ENCODE data around the gene ADRA2B. TPM values are rescaled to one million over a fixed set of nuclear protein-coding genes. Genes with fewer than 3 reads are reported as not detected.

Gene ADRA2B
- total RNA-seq, 1 experiment from 2014 or later = 0.47 TPM

- intact Hi-C loops (cut with micrococcal nuclease) = no loop called here
- POLR2A ChIA-PET = no interaction called here
Observed at GRCh38 chr2:96144481-96145035, 28.2 kb upstream of the ADRA2B start.

DNA sequence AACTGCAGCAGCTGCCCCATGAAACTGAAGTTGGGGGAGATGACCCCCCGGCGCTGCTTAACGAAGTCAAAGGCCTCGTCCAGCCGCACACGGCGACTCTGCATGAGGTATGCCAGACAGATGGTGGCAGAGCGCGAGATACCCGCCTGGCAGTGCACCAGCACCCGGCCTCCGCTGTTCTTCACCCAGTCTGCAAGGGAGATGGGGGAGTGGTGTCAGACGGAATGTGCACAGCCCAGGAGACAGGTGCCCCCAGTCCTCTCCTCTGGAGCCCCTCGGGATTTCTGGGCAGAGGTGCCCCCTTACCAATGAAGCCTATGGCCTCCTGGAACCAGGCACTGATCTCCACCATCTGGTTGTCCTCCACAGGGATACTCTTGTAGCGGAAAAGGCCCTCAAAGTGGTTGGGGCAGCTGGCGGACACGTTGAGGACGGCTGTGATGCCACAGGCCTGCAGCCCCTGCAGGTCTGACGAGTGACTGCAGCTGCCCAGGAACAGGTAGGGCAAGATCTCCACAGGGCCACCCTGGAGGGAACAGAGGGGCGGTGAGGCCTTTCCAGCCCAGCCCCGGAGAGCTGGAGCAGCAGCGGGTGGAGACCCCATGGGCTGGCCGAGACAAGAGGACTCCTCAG lies 27.6 kb upstream of the ADRA2B start:
- Histone ChIP-seq H3K4me2 (ENCODE audit: low read length) (peak overlapping the region; percentile 97), H3K4me1 (ENCODE audit: control insufficient read depth in 1 of 2, insufficient read depth in 2 of 2, low read length in 2 of 2) (peaks cover 22 to 51% of the 10 kb centered on the region in 2 experiments), H3K27ac (ENCODE audit: low read depth, low read length) (peak overlapping the region; percentile 92), H3K9me3 (ENCODE audit: control insufficient read depth in 1 of 2, insufficient read depth in 1 of 2, low read depth in 1 of 2, low read length in 2 of 2) (no peaks in the 10 kb centered on the region), H3K79me2 (ENCODE audit: insufficient read depth, low read length) (peaks cover 21% of the 10 kb centered on the region), H3K9me2 (ENCODE audit: insufficient read depth) (no peaks in the 10 kb centered on the region), H3K36me3 (ENCODE audit: control insufficient read depth in 1 of 2, insufficient read depth in 2 of 2, low read length in 2 of 2) (peaks cover 4 to 15% of the 10 kb centered on the region in 2 experiments; a peak in 2 of 4 replicates), H3K9ac (ENCODE audit: low read length) (peak overlapping the region; percentile 98), H2AFZ (ENCODE audit: low read depth, low read length, poor library complexity, severe bottlenecking) (no peak overlapping the region), H4K20me1 (ENCODE audit: insufficient read depth) (no peaks in the 10 kb centered on the region), H3K4me3 (replicated peaks in 1 of 2; ENCODE audit: low read depth in 1 of 2, low read length in 2 of 2) (peak overlapping the region; percentile 80 to 93), H3K27me3 (ENCODE audit: insufficient read depth, low read length) (no peaks in the 10 kb centered on the region)
- ChIA-PET CTCF (no interaction called here), RAD21 (ENCODE audit: low non-redundant PET in 1 of 2, low total read pairs in 2 of 2, uncharacterized antibody in 2 of 2, unreplicated experiment in 2 of 2) (interaction anchor here (0.9 to 1.2 kb wide), 2 partner anchors 30 kb away, joined by 3 to 6 read pairs; no protein-coding TSS in a partner anchor), POLR2A (no interaction called here)
- TF ChIP-seq CTCF (IDR thresholded peaks at IDR 0.05 in 2 of 3, conservative IDR thresholded peaks at IDR 0.05 in 1 of 3; ENCODE audit: borderline replicate concordance in 1 of 3, insufficient read depth in 1 of 3, low read depth in 2 of 3, low read length in 2 of 3) (peak in 2 of 3 experiments; percentile 50 to 53; a peak in 4 of 6 replicates), EGR1 (IDR thresholded peaks at IDR 0.05; ENCODE audit: low read depth) (no peak)
- TF ChIP-seq, protein P1, sequence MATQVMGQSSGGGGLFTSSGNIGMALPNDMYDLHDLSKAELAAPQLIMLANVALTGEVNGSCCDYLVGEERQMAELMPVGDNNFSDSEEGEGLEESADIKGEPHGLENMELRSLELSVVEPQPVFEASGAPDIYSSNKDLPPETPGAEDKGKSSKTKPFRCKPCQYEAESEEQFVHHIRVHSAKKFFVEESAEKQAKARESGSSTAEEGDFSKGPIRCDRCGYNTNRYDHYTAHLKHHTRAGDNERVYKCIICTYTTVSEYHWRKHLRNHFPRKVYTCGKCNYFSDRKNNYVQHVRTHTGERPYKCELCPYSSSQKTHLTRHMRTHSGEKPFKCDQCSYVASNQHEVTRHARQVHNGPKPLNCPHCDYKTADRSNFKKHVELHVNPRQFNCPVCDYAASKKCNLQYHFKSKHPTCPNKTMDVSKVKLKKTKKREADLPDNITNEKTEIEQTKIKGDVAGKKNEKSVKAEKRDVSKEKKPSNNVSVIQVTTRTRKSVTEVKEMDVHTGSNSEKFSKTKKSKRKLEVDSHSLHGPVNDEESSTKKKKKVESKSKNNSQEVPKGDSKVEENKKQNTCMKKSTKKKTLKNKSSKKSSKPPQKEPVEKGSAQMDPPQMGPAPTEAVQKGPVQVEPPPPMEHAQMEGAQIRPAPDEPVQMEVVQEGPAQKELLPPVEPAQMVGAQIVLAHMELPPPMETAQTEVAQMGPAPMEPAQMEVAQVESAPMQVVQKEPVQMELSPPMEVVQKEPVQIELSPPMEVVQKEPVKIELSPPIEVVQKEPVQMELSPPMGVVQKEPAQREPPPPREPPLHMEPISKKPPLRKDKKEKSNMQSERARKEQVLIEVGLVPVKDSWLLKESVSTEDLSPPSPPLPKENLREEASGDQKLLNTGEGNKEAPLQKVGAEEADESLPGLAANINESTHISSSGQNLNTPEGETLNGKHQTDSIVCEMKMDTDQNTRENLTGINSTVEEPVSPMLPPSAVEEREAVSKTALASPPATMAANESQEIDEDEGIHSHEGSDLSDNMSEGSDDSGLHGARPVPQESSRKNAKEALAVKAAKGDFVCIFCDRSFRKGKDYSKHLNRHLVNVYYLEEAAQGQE (IDR thresholded peaks at IDR 0.05; ENCODE audit: low read depth) = no peak
- TF ChIP-seq, protein P2, sequence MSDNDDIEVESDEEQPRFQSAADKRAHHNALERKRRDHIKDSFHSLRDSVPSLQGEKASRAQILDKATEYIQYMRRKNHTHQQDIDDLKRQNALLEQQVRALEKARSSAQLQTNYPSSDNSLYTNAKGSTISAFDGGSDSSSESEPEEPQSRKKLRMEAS (IDR thresholded peaks at IDR 0.05) = peak; percentile 18; the same call in 1 of the 2 replicates
- intact Hi-C loops (cut with micrococcal nuclease) = no loop called here
- DNase-seq (ENCODE audit: low read depth, low spot score) (peak; percentile 27), ATAC-seq (peak; percentile 44)
- BruUV-seq (replicated peaks) = no TSS peak

More at GRCh38 chr2:96144481-96145035, 28.2 kb upstream of the ADRA2B start:
- no peak for DNase-seq (ENCODE audit: low read depth, low spot score)
- peak overlapping the region; percentile 80 to 93 for H3K4me3 ChIP-seq (replicated peaks in 1 of 2; ENCODE audit: low read depth in 1 of 2, low read length in 2 of 2)
- H3K36me3 ChIP-seq (ENCODE audit: control insufficient read depth in 1 of 2, insufficient read depth in 2 of 2, low read length in 2 of 2) = peaks cover 4 to 15% of the 10 kb centered on the region in 2 experiments; a peak in 2 of 4 replicates
- peak overlapping the region; percentile 98 for H3K9ac ChIP-seq (ENCODE audit: low read length)
- CTCF ChIA-PET = no interaction called here
- TF ChIP-seq RAD21 (IDR thresholded peaks at IDR 0.05; ENCODE audit: low read depth) = no peak
- TF ChIP-seq, protein P2 (IDR thresholded peaks at IDR 0.05) = 0 out of 2 replicates have a peak, but pooled peaks have one; percentile 3
- H3K4me2 ChIP-seq (ENCODE audit: low read length) = peak overlapping the region; percentile 97
- H3K9me2 ChIP-seq (ENCODE audit: insufficient read depth) = no peaks in the 10 kb centered on the region
- H3K4me1 ChIP-seq (ENCODE audit: control insufficient read depth in 1 of 2, insufficient read depth in 2 of 2, low read length in 2 of 2) = peaks cover 20 to 51% of the 10 kb centered on the region in 2 experiments
- BruUV-seq (replicated peaks) = TSS peak; percentile 75
- RAD21 ChIA-PET (ENCODE audit: low non-redundant PET in 1 of 2, low total read pairs in 2 of 2, uncharacterized antibody in 2 of 2, unreplicated experiment in 2 of 2) = interaction anchor here (0.9 to 1.2 kb wide), 2 partner anchors 29 to 30 kb away, joined by 3 to 6 read pairs; no protein-coding TSS in a partner anchor
- H3K27ac ChIP-seq (ENCODE audit: low read depth, low read length) = peak overlapping the region; percentile 92
- H3K9me3 ChIP-seq (ENCODE audit: control insufficient read depth in 1 of 2, insufficient read depth in 1 of 2, low read depth in 1 of 2, low read length in 2 of 2) = no peaks in the 10 kb centered on the region
- ATAC-seq = peak; percentile 6
- H3K79me2 ChIP-seq (ENCODE audit: insufficient read depth, low read length) = peaks cover 21% of the 10 kb centered on the region
- no peaks in the 10 kb centered on the region for H3K27me3 ChIP-seq (ENCODE audit: insufficient read depth, low read length)
- no peak overlapping the region for H2AFZ ChIP-seq (ENCODE audit: low read depth, low read length, poor library complexity, severe bottlenecking)
- H4K20me1 ChIP-seq (ENCODE audit: insufficient read depth) = no peaks in the 10 kb centered on the region

All from HCT116 (cell line).